Heart left ventricle (tissue), 16 donors: ENCODE results near the gene CCDC28B. TPM values are rescaled to one million over a fixed set of nuclear protein-coding genes. Genes with fewer than 3 reads are reported as not detected.

Experiments used
- ATAC-seq, 4 donors: fragments of 200-7000 bp; cut with Tn5 transposase; one replicate each; pipeline ENCODE4 v1.9.1; 2020 to 2022; ENCODE audit warnings: moderate library complexity in 4 of 4, mild to moderate bottlenecking in 3 of 4, moderate number of reproducible peaks in 1 of 4
- DNase-seq, 5 donors: peaks; one replicate each; pipeline ENCODE4 v3.0.0-alpha.2; 2020
- H3K27ac ChIP-seq, 12 donors: fragments of 200-600 bp; sonication (generic) in 4 of 12; one replicate each; pipeline versions ENCODE4 v1.5.0 to v1.8.0; 2016 to 2022; ENCODE audit warnings: mild to moderate bottlenecking in 2 of 12
- H3K27me3 ChIP-seq, 9 donors: fragments of 200-600 bp; sonication (generic) in 2 of 9; one replicate each; pipeline versions ENCODE4 v1.5.1 to v1.8.0; 2016 to 2022; ENCODE audit warnings: mild to moderate bottlenecking in 3 of 9
- H3K36me3 ChIP-seq, 9 donors: fragments of 200-600 bp; sonication (generic) in 2 of 9; one replicate each; pipeline versions ENCODE4 v1.5.0 to v1.8.0; 2018 to 2022; ENCODE audit warnings: mild to moderate bottlenecking in 2 of 9
- H3K4me1 ChIP-seq, 12 donors: fragments of 200-600 bp; sonication (generic) in 4 of 12; one replicate each; pipeline versions ENCODE4 v1.5.0 to v1.8.0; 2016 to 2022; ENCODE audit warnings: mild to moderate bottlenecking in 3 of 12
- H3K4me3 ChIP-seq, 12 donors: fragments of 200-600 bp; sonication (generic) in 4 of 12; one replicate each; pipeline versions ENCODE4 v1.5.0 to v1.8.0; 2017 to 2022; ENCODE audit warnings: mild to moderate bottlenecking in 9 of 12, moderate library complexity in 4 of 12
- H3K9me3 ChIP-seq, 12 donors: fragments of 200-600 bp; sonication (generic) in 4 of 12; one replicate each; pipeline versions ENCODE4 v1.5.0 to v1.8.0; 2016 to 2022; ENCODE audit warnings: mild to moderate bottlenecking in 1 of 12
- CTCF ChIP-seq, 12 donors: fragments of 200-600 bp; sonication (generic) in 4 of 12; IDR thresholded peaks; one replicate each; pipeline versions ENCODE4 v1.5.0 to v1.8.0; 2018 to 2022; ENCODE audit warnings: antibody characterized with exemption in 12 of 12, mild to moderate bottlenecking in 5 of 12
- POLR2A ChIP-seq, 2 donors: fragments of 450-650 bp; IDR thresholded peaks; one replicate each; pipeline ENCODE4 v1.6.1; 2017; ENCODE audit warnings: antibody characterized with exemption in 2 of 2, mild to moderate bottlenecking in 2 of 2, moderate library complexity in 2 of 2
- WGBS, 4 donors: extraction: QIAGEN DNeasy Blood & Tissue Kit in 2 of 4; methylation state at CpG; one replicate each; pipeline versions ENCODE4 v1.1.5 to v1.1.7; 2013 to 2018; 5-methylcytosine and 5-hydroxymethylcytosine counted together
- intact Hi-C, 10 donors: fragments of 100-400 bp; cut with DNase I; formaldehyde crosslinking; loops; one replicate each; pipeline versions ENCODE4 v1.11.1 to v1.14.2; 2022
- polyA plus RNA-seq, 2 donors: library from polyadenylated mRNA; stranded (reverse); fragments of 200-250 nt; gene quantifications; one replicate each; pipeline ENCODE4 v1.2.3, GENCODE V29; 2013
- total RNA-seq, 9 donors: library from RNA; depleted of rRNA in 2 of 9; stranded (reverse); fragments of >200 nt in 2 of 9; fragmentation: NEBNext Ultra II Directional in 3 of 9; extraction: Animal tissue kit (Norgen Biotek cat#: 25700) in 3 of 9; gene quantifications; one replicate each; pipeline versions ENCODE4 v1.1.0 to v1.2.4, GENCODE V29; 2016 to 2023
- donor health status: ischemic (EF 13 %, LVEDD 7.1; RV severe dilation, severe dysfunction).
- donor health status: healthy with polysubstance abuse.
- donor health status: DM: no; HTN: yes; CAD: no.
- donor health status: DM: no; HTN: no; CAD: no.
- donor health status: ischemic (EF 25% LVEDD 6.9; RV normal size, moderate dysfunction).
- donor health status: ischemic (EF 25% LVEDD 5.7; RV mildly dilated, moderate dysfunction).
- donor health status: healthy.
- donor health status: DM: yes; HTN: yes; CAD: no.
- donor health status: ischemic (EF 35%, LVEDD 5.7; RV mildly dilated, moderate dysfunction).
- donor health status: nonischemic (EF 11% LVEDD 7.7; RV severe dilation, severe dysfunction).
- donor health status: DM: yes; HTN: yes; CAD: no.
- donor health status: PGD.
- donor health status: ischemic (EF 29% LVEDD 5.4; RV normal size, mild dysfunction).
- donor health status: nonischemic (EF 23%, LVEDD 6.1; RV moderate dilation, normal function).

The CCDC28B gene
- total and polyA plus RNA-seq, 11 donors, result 12.5 to 40.2 (median 17.0) TPM

- H3K9me3 ChIP-seq, result no peaks in the 10 kb centered on the region
- peaks cover 0 to 35% (median 30%) of the 10 kb centered on the region in 9 donors for H3K36me3 ChIP-seq
- peak overlapping the region; percentile 80 to 99 (median 94) for H3K27ac ChIP-seq
- ATAC-seq (no peak), DNase-seq (no peak)
- peaks cover 4 to 43% (median 31%) of the 10 kb centered on the region in 12 donors for H3K4me1 ChIP-seq
- no peak for TF ChIP-seq POLR2A (IDR thresholded peaks at IDR 0.05)
- TF ChIP-seq CTCF (IDR thresholded peaks at IDR 0.05), result no peak
- no peaks in the 10 kb centered on the region for H3K27me3 ChIP-seq
- 85 to 92% (median 89%) methylated on average over 7 of the region's 7 CpGs for WGBS, 4 donors
- intact Hi-C loops, result loop anchor here in 1 of 10 donors (2.0 kb wide), 1 partner anchor 70 kb away; the partner anchor contains the start of gene KPNA6
- H3K4me3 ChIP-seq, result peak overlapping the region in 11 of 12 donors; percentile 30 to 81 (median 71)
Observed at GRCh38 chr1:32178380-32179192, 21.8 kb upstream of the CCDC28B start.

GRCh38 chr1:32179193-32179442 is 21.3 kb upstream of the CCDC28B start:
- H3K36me3 ChIP-seq, result peaks cover 0 to 37% (median 30%) of the 10 kb centered on the region in 9 donors
- no peaks in the 10 kb centered on the region for H3K9me3 ChIP-seq
- DNase-seq, result no peak
- H3K27me3 ChIP-seq, result no peaks in the 10 kb centered on the region
- intact Hi-C loops, result loop anchor here in 1 of 10 donors (2.0 kb wide), 1 partner anchor 70 kb away; the partner anchor contains the start of gene KPNA6
- 8 to 12% (median 10%) methylated on average over 6 to 7 of the region's 7 CpGs for WGBS, 4 donors
- TF ChIP-seq POLR2A (IDR thresholded peaks at IDR 0.05) (no peak), CTCF (IDR thresholded peaks at IDR 0.05) (no peak)
- H3K4me3 ChIP-seq, result peak overlapping the region; percentile 30 to 81 (median 69)
- H3K27ac ChIP-seq, result peak overlapping the region; percentile 80 to 99 (median 94)
- H3K4me1 ChIP-seq, result peaks cover 4 to 49% (median 34%) of the 10 kb centered on the region in 12 donors
- peak; percentile 16 to 27 (median 26) for ATAC-seq

GRCh38 chr1:32179443-32180185 is 20.8 kb upstream of the CCDC28B start, which contains the start of gene TXLNA:
TSS of gene TXLNA (plus strand) at chr1:32179675. CDS start at chr1:32180346, 671 bp downstream.
- Histone ChIP-seq H3K4me3 (peak within 1 kb of the TSS; percentile 30 to 81 (median 69)), H3K4me1 (peaks cover 4 to 54% (median 38%) of the 10 kb centered on the region in 12 donors), H3K27ac (peak within 1 kb of the TSS; percentile 80 to 99 (median 94)), H3K27me3 (no peaks in the 10 kb centered on the region), H3K9me3 (no peaks in the 10 kb centered on the region), H3K36me3 (peaks cover 0 to 40% (median 35%) of the 10 kb centered on the region in 9 donors)
- DNase-seq, result peak; percentile 96 to 98 (median 96)
- ATAC-seq, result peak; percentile 95 to 97 (median 96)
- intact Hi-C loops, result loop anchor here in 2 of 10 donors (2.0 kb wide), 2 partner anchors 21 to 71 kb away; partner anchors contain the start of genes CCDC28B (in 1 of the 2) and KPNA6 (in 1 of the 2)
- TF ChIP-seq POLR2A (IDR thresholded peaks at IDR 0.05) (peak in 1 of 2 donors; percentile 50), CTCF (IDR thresholded peaks at IDR 0.05) (peak in 6 of 12 donors; percentile 7 to 32 (median 18))
- WGBS, 4 donors, result 0 to 1% (median 0%) methylated on average over 27 to 79 of the region's 79 CpGs
